Measurements from ENCODE around the gene GIN1. TPM values are rescaled to one million over a fixed set of nuclear protein-coding genes. Genes with fewer than 3 reads are reported as not detected.

GIN1 gene
- total and polyA plus RNA-seq, 9 of the 15 experiments (the other 6 are each of a cell fraction or from before 2014, with no cell fraction given) = 2.4 to 9.8 (median 7.8) TPM

DNA sequence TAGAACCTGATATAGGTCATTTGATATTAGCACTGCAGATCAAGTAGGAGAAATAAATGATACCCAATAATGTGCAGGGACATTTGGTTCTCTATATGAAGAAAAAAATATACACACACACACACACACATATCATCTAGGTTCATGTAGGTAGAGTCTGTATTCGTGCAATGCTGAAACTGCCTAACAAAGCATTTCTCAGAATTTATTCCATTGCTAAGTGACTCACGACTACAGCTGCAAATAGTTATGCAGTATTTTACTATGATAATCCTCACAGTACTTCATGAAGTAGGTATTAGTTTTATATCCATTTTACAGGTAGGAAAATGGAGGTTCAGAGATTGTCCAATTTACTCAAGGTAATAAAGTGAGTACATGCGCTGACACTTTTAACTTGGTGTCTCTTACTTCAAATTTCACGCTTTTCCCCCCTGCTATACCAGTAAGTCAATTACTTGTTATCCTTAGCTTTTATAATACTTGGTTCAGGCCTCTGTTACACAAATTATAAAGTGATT lies 2.4 kb downstream of the GIN1 start:
- Histone ChIP-seq H3K9ac (ENCODE audit: insufficient read depth in 1 of 2, low read depth in 2 of 2, low read length in 2 of 2) (peak overlapping the region in 1 of 2 experiments; percentile 99; a peak in 3 of 4 replicates), H3K27ac (ENCODE audit: extremely low read depth, low read depth, low read length) (peak overlapping the region; percentile 99), H3K4me1 (replicated peaks in 1 of 2; ENCODE audit: control insufficient read depth in 2 of 2, insufficient read depth in 2 of 2, low read length in 2 of 2) (peaks cover 0 to 21% of the 10 kb centered on the region in 2 experiments; a peak in 3 of 5 replicates), H4K20me1 (replicated peaks; ENCODE audit: control insufficient read depth, insufficient read depth, low read length) (no peaks in the 10 kb centered on the region), H3K27me3 (ENCODE audit: control insufficient read depth in 2 of 2, insufficient read depth in 2 of 2, low read length in 2 of 2) (no peaks in the 10 kb centered on the region), H3K79me2 (ENCODE audit: control insufficient read depth, insufficient read depth, low read length) (peaks cover 85% of the 10 kb centered on the region), H3K4me3 (peak overlapping the region; percentile 60), H3K9me1 (ENCODE audit: control insufficient read depth, insufficient read depth, low read length) (no peaks in the 10 kb centered on the region), H3K36me3 (ENCODE audit: control insufficient read depth, insufficient read depth, low read length) (no peaks in the 10 kb centered on the region), H3K9me3 (replicated peaks; ENCODE audit: control insufficient read depth, insufficient read depth, low read depth, low read length) (no peaks in the 10 kb centered on the region), H2AFZ (ENCODE audit: low read depth, low read length) (peak overlapping the region; percentile 73), H3K4me2 (ENCODE audit: insufficient read depth, low read length) (peak overlapping the region; percentile 78)
- ATAC-seq (no peak), FAIRE-seq (no peak), DNase-seq (ENCODE audit: extremely low read depth in 1 of 4, low spot score in 3 of 4) (peak in 1 of 4 experiments; percentile 29)
- no TSS peak for BruUV-seq (replicated peaks)
- 15% methylated on average over 4 of the region's 4 CpGs for WGBS (ENCODE audit: insufficient coverage, low coverage, missing lambda C conversion rate)
- ChIA-PET POLR2A (no interaction called here), CTCF (ENCODE audit: low intra/inter-chr PET ratio) (no interaction called here)
- in situ Hi-C loops (cut with MboI) = no loop called here
- intact Hi-C loops (cut with micrococcal nuclease) = no loop called here
- TF ChIP-seq SPI1 (IDR thresholded peaks at IDR 0.05; ENCODE audit: borderline replicate concordance, low read depth, low read length) = no peak
- TF ChIP-seq, protein P1, sequence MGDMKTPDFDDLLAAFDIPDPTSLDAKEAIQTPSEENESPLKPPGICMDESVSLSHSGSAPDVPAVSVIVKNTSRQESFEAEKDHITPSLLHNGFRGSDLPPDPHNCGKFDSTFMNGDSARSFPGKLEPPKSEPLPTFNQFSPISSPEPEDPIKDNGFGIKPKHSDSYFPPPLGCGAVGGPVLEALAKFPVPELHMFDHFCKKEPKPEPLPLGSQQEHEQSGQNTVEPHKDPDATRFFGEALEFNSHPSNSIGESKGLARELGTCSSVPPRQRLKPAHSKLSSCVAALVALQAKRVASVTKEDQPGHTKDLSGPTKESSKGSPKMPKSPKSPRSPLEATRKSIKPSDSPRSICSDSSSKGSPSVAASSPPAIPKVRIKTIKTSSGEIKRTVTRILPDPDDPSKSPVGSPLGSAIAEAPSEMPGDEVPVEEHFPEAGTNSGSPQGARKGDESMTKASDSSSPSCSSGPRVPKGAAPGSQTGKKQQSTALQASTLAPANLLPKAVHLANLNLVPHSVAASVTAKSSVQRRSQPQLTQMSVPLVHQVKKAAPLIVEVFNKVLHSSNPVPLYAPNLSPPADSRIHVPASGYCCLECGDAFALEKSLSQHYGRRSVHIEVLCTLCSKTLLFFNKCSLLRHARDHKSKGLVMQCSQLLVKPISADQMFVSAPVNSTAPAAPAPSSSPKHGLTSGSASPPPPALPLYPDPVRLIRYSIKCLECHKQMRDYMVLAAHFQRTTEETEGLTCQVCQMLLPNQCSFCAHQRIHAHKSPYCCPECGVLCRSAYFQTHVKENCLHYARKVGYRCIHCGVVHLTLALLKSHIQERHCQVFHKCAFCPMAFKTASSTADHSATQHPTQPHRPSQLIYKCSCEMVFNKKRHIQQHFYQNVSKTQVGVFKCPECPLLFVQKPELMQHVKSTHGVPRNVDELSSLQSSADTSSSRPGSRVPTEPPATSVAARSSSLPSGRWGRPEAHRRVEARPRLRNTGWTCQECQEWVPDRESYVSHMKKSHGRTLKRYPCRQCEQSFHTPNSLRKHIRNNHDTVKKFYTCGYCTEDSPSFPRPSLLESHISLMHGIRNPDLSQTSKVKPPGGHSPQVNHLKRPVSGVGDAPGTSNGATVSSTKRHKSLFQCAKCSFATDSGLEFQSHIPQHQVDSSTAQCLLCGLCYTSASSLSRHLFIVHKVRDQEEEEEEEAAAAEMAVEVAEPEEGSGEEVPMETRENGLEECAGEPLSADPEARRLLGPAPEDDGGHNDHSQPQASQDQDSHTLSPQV (IDR thresholded peaks at IDR 0.05) = 0 out of 2 replicates have a peak, but pooled peaks have one; percentile 22
- TF ChIP-seq, protein P2, sequence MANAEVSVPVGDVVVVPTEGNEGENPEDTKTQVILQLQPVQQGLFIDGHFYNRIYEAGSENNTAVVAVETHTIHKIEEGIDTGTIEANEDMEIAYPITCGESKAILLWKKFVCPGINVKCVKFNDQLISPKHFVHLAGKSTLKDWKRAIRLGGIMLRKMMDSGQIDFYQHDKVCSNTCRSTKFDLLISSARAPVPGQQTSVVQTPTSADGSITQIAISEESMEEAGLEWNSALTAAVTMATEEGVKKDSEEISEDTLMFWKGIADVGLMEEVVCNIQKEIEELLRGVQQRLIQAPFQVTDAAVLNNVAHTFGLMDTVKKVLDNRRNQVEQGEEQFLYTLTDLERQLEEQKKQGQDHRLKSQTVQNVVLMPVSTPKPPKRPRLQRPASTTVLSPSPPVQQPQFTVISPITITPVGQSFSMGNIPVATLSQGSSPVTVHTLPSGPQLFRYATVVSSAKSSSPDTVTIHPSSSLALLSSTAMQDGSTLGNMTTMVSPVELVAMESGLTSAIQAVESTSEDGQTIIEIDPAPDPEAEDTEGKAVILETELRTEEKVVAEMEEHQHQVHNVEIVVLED (CRISPR knock-in tag; IDR thresholded peaks at IDR 0.05) = no peak
- peak; percentile 79; the same call in 1 of the 2 replicates for TF ChIP-seq BCOR (IDR thresholded peaks at IDR 0.05)
- TF ChIP-seq, protein P3, sequence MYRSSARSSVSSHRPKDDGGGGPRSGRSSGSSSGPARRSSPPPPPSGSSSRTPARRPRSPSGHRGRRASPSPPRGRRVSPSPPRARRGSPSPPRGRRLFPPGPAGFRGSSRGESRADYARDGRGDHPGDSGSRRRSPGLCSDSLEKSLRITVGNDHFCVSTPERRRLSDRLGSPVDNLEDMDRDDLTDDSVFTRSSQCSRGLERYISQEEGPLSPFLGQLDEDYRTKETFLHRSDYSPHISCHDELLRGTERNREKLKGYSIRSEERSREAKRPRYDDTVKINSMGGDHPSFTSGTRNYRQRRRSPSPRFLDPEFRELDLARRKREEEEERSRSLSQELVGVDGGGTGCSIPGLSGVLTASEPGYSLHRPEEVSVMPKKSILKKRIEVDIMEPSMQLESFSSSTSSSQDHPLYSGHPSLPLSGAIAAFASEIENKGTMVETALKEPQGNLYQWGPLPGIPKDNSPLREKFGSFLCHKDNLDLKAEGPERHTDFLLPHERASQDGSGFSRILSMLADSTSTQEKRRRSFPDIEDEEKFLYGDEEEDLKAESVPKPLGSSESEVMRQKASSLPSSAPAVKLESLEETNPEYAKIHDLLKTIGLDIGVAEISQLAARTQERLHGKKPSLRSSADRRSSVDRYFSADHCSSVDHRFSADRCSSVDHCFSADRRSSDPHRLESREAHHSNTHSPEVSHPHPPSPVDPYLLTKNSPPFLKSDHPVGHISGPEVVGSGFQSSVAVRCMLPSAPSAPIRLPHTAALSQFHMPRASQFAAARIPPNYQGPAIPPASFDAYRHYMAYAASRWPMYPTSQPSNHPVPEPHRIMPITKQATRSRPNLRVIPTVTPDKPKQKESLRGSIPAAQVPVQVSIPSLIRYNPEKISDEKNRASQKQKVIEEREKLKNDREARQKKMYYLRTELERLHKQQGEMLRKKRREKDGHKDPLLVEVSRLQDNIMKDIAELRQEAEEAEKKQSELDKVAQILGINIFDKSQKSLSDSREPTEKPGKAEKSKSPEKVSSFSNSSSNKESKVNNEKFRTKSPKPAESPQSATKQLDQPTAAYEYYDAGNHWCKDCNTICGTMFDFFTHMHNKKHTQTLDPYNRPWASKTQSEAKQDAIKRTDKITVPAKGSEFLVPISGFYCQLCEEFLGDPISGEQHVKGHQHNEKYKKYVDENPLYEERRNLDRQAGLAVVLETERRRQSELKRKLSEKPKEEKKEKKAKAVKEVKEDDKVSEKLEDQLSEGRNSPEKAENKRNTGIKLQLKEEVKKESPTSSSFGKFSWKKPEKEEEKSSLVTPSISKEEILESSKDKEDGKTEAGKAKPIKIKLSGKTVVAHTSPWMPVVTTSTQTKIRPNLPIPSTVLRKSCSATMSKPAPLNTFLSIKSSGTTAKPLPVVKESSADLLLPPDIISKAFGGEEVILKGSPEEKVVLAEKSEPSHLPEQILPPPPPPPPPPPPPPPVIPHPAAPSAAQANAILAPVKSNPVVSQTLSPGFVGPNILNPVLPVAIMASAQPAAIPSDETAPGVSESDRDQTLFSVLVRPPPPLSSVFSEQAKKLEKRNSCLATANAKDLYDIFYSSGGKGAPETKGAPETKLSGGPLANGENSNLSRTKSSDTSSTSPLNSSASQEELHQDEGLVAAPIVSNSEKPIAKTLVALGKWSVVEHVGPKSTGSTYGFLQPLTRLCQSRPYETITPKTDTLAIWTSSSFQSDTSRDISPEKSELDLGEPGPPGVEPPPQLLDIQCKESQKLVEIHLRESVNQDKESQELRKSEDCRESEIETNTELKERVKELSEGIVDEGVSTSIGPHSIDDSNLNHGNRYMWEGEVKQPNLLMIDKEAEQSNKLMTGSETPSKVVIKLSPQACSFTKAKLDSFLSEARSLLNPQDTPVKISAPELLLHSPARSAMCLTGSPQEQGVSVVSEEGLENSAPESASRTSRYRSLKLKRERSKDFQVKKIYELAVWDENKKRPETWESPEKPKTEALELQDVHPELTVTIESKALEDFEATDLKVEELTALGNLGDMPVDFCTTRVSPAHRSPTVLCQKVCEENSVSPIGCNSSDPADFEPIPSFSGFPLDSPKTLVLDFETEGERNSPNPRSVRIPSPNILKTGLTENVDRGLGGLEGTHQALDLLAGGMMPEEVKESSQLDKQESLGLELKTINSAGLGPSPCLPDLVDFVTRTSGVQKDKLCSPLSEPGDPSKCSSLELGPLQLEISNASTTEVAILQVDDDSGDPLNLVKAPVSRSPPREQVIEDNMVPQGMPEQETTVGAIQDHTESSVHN (IDR thresholded peaks at IDR 0.05; ENCODE audit: borderline replicate concordance in 1 of 2, low read depth in 1 of 2) = no peak
- TF ChIP-seq ZNF445 (CRISPR knock-in tag; IDR thresholded peaks at IDR 0.05; ENCODE audit: low read depth) = no peak
